COLO668 (cell line): ENCODE measurements around the gene TMEM8B.
A peak's percentile ranks its signal among the peaks of the same experiment; 100 is the strongest.
"Not testable (repeated sequence)": the region's sequence is repeated elsewhere in the genome, so short reads cannot be mapped to it uniquely, and the experiment has no call there.

Source experiments
- DNase-seq: peaks from one replicate; lab custom pipeline; 2025; ENCODE audit not compliant: unreplicated experiment; lab: John Stamatoyannopoulos, UW

The TMEM8B gene

DNA sequence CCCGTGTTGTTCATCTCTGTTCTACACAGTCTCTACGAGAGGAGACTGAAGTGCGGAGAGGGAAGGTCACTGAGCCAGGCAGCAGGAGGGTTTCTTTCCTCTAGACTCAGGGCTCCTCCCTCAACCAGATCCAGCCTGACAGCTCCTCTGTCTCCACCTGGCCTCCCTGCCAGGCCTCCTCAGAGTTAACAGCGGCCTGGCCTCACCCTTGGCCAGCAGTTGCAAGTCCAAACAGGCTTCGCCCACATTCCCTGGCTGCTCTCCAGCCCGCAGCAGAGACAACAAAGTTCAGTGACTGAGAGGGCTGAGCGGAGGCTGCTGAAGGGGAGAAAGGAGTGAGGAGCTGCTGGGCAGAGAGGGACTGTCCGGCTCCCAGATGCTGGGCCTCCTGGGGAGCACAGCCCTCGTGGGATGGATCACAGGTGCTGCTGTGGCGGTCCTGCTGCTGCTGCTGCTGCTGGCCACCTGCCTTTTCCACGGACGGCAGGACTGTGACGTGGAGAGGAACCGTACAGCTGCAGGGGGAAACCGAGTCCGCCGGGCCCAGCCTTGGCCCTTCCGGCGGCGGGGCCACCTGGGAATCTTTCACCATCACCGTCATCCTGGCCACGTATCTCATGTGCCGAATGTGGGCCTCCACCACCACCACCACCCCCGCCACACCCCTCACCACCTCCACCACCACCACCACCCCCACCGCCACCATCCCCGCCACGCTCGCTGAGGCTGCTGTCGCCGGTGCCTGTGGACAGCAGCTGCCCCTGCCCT, 77.1 kb downstream of the TMEM8B start, which contains the start of gene HRCT1:
HRCT1 (plus strand) TSS at position 291 of the 768 bp plus-strand sequence; CDS start at position 377, 86 bp downstream.
- DNase-seq, result peak; percentile 30

DNA sequence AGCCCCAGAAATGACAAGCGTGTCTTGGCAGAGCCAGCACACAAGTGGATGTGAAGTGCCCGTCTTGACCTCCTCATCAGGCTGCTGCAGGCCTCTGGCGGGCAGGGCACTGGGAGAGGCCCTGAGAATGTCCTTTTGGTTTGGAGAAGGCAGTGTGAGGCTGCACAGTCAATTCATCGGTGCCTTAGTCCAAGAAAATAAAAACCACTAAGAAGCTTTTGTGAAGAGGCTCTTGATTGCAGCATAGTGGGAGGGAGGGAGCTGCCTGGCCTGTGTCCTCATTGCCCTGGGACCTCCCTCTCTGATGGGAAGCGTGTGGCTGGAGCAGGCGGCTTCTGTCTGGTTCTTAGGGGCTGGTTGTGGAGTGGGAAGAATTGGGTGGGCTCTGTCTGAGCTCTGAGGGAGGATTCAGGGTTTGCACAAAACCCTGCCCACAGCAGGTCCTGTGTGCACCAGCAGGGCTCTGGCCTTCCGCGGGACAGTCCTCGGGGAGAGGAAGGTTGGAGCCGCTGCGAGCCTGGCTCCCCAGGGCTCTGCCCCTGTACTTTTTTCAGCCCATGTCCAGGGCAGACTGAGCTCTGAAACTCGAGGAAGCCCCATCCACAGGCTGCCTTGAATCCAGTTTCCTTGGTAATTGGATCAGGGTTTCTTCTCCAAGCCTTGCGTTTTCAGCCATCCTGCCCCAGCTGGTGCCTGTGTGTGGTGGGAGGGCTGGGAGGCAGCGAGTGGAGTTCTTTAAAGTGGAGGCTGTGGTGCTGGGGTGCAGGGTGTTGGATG, 78.1 kb downstream of the TMEM8B start:
- DNase-seq, result no peak

DNA sequence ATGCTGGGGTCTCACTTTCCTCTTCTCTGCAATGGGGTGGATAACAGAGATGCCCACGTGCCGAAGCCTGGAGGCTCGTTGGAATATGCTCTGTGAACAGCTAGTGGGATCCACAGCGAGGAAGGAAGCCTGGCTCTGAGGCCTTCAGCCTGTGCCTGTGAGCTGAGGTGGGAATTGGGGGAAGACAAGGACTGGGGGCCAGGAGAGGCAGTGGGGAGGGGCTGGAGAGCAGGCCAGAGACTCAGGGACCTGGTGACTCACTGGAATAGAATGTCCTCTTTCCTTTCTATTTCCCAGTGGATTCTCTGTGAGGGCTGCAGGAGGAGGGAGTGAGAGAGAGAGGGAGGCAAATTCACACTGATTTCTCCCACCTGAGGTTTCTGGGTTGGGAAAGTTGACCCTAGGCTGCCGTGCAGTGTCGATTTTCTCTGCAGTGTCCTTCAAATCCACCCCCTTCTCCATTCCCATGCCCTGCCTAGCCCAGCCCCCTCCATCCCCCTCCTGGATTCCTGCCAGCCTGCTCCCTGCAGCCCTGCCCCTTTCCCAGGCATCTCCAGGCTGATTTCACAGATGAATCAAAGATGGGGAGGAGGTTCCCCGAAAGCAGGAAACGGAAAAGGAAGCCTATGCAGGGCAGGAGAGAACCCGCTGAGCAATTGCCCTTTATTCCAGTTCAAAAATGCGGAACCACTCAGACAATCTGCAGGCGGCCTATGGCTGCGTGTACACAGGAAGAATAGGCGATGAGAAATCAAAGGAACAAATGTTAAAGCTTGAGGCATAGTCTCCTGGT, 78.9 kb downstream of the TMEM8B start:
- DNase-seq, result no peak

DNA sequence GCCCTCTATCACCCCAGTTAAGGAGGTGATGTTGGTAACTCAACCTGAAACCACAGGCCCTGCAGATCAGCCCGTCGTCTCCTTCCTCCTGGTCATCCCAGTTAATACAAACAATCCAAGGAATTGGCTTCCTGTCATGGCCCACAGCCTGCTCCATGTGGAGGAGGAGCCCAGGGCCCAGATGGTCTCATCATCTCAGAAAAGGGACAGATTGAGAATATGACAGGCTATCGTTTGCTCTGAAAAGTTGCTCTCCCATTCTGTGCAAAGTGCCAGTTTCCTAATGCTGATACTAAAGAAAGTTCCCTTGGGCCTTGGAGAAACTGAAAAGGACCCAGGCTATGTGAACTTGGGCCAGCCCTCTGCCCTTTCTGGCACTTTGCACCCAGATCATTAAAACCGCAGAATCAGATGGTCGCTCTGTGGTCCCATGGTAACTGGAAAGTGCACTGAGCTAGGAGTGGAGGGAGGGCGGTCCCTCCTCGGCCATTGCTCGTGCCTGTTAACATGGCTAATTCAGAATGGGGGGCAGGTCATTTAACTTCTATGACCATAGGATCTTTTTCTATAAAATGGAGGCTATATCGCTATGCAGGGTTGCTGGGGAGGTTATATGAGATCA, 79.6 kb downstream of the TMEM8B start:
- DNase-seq, result no peak

DNA sequence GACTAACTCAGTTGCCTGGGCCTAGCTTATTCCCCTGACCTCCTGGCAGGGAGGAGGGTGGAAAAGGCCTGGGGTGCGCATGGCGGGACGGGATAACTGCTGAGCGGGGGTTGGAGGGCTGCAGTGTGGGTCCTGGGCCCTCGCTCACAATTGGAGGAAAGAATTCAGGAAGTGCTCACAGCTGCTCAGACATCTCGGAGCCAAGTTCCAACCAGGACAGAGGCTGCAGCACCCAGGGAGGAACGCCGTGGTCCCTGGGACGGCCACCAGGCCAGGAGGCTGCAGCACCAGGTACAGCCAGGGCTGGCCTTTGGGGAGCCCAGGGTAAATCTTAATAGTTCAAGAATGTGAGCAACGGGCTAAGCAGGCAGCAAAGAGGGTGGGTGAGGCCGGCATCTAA, 80.2 kb downstream of the TMEM8B start, which contains the start of gene SPAAR:
SPAAR (plus strand) TSS at position 217 of the 400 bp plus-strand sequence. CDS start 974 bp downstream, outside the sequence.
- no peak for DNase-seq

DNA sequence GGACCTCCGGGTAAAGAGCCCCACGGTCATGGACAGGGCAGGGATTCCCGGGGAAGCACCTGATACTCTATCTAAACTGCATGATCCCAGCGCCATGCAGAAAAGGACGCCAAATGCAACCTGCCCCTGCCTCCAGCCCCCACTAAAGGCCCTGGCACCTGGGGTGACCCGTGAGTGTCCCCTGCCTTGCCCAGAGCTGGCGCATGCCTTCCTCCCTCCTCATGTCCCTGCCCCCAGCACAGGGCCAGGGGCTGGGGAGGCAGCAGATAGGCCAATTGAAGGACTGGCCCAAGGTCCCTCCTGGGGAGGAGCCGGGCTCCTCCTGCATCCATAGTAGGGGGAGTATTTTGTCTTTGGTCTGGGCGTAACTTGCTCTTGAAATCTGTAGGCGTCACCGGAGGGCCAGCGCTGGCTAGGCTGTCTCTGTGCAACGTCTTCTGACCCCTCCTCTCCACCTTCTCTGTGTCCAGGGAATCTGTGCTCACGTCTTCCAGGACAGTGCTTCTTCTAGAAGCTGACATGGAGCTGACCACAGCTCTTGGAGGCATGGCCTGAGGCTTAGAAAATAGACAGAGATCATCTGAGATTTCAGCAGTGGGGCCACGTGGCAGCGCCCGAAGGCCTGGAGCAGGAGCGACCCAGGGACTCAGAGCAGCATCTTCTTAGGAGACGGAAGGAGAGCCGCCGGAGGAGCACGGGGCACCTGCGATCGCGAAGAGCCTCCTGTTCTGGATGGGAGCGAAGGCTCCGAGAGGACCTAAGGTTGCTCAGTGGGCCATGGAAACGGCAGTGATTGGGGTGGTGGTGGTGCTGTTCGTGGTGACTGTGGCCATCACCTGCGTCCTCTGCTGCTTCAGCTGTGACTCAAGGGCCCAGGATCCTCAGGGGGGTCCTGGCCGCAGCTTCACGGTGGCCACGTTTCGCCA, 80.9 kb downstream of the TMEM8B start:
- no peak for DNase-seq

DNA sequence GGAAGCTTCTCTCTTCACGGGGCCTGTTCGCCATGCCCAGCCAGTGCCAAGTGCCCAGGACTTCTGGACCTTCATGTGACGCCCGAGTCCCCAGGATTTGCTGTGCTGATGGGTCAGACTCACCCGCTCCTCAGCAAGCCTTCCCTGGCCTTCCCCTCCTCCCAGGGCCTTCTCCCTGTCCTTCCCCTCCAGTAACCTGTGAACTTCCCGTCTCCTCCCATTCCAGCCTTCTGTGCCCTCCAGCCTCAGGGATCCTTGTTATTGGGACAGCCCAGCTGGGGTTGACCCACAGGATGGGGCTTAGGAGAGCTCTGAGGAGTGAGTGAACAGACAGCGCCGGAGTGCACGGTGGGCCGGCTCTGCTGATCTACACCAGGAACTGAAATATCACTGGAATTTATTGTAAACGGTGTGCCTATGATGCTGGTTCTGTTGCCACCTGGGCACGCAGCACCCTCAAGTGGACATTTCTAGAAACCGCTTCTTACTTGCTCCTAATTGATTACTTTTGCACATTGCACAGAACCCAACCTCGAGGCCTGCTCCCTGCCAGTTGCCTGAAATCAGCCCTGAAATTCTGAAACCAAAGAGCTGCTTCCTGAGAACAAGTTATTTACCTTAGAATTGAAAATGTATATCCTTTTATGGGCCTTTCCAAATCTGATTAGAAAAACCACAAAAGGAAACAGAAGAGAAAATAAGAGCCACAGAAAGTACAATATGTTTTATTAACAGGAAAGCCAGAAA, 81.8 kb downstream of the TMEM8B start:
- DNase-seq, result peak; percentile 28

DNA sequence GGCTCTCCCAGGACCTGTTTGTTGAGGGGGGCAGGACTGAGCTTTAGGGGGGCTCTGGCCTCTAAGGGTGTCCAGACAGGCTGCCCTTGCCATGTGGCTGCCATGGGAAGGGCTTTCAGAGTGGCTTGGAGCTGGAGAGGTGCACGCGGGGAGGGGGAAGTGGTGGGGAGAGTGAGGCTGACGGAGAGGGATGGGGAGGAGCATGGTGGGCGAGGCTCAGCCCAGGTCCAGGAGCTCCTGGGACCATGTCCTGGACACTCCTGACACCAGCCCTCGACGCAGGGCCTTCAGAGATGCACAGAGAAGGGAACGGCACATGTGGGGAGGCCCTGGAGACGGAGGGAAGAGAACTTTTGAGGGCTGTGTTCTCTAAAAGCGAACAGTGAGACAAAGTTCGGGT, 82.7 kb downstream of the TMEM8B start:
- no peak for DNase-seq

DNA sequence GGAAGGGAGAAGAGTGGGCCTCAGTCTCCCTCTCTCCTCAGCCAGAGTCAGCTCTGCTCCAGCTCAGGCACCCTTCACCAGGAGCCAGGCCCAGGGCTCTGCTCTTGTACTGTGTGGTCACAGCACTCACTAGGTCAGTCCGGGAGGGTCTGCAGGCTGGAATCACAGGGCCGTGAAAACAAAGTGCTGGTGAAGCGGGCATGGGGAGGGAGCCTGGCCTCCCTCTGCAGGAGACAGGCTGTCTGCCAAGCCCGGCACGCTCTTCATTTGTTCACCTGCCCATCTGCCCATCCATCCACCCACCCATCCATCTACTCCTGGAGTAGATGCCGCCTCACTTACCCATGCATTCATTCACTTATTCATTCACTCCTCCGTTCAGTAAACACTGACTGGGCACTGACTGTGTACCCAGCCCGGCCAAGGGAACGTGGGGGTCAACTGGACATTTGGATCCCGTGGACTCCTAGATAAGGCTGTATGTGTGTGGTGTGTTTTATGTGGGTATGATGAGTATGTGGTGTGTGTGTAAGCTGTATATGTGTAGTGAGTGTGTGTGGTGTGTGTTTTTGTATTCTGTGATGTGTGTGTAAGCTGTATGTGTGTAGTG, 83.9 kb downstream of the TMEM8B start:
- no peak for DNase-seq

DNA sequence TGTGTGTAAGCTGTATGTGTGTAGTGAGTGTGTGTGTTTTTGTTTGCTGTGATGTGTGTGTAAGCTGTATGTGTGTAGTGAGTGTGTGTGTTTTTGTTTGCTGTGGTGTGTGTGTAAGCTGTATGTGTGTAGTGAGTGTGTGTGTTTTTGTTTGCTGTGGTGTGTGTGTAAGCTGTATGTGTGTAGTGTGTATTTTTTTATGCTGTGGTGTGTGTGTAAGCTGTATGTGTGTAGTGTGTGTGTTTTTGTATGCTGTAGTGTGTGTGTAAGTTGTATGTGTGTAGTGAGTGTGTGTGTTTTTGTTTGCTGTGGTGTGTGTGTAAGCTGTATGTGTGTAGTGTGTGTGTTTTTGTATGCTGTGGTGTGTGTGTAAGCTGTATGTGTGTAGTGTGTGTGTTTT, 84.4 kb downstream of the TMEM8B start:
- not testable (repeated sequence) for DNase-seq

DNA sequence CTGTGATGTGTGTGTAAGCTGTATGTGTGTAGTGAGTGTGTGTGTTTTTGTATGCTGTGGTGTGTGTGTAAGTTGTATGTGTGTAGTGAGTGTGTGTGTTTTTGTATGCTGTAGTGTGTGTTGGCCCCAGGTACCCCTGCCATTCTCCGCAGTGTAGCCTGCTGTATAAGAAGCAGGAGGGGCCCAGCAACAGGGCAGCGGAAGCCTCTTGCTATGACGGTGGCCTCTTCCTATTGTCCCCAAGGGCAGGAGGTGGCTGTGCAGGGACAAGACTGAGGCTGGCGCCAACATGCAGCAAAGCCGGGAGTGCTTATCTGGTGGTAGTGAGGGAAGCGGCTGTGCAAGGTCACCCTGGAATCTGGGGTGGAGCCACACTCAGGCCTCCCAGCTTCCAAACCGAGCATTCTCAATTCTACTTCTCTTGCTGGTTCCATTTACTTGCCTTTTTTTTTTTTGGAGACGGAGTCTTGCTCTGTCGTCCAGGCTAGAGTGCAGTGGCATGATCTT, 85.3 kb downstream of the TMEM8B start:
- no peak for DNase-seq
